Activated naive CD8-positive, alpha-beta T cell treated with anti-CD3 and anti-CD28 coated beads, Interleukin-2, amount 10 ng/mL, durations not matched to agents 7 days and 5 days (primary cell): ENCODE measurements around the gene CDC42BPB. TPM values are rescaled to one million over a fixed set of nuclear protein-coding genes. Genes with fewer than 3 reads are reported as not detected.

ENCODE experiments used
- ATAC-seq: fragments of 150-1000 bp; cut with Tn5 transposase; one replicate; pipeline ENCODE4 v1.10.0; 2021; ENCODE audit warnings: low read depth, moderate library complexity
- POLR2A ChIA-PET: fragments of 350-600 bp; sonication (Branson Sonifier 250); formaldehyde crosslinking; loops from one replicate; lab custom pipeline; 2021; ENCODE audit warnings: antibody characterized with exemption; lab: Charles Lee
- DNase-seq: peaks from one replicate; pipeline ENCODE4 v3.0.0; 2021
- H3K27ac Mint-ChIP-seq: one replicate; pipeline ENCODE4 v1.8.0; 2022; ENCODE audit warnings: mild to moderate bottlenecking, mixed read lengths
- H3K27me3 Mint-ChIP-seq: one replicate; pipeline ENCODE4 v1.8.0; 2022; ENCODE audit warnings: mild to moderate bottlenecking, moderate library complexity, mixed read lengths
- H3K36me3 Mint-ChIP-seq: one replicate; pipeline ENCODE4 v1.8.0; 2021; ENCODE audit warnings: mild to moderate bottlenecking, mixed read lengths
- H3K4me1 Mint-ChIP-seq: one replicate; pipeline ENCODE4 v1.8.0; 2021; ENCODE audit warnings: mixed read lengths
- H3K4me3 Mint-ChIP-seq: one replicate; pipeline ENCODE4 v1.8.0; 2022; ENCODE audit warnings: mild to moderate bottlenecking, moderate library complexity, mixed read lengths
- H3K9me3 Mint-ChIP-seq: one replicate; pipeline ENCODE4 v1.8.0; 2021; ENCODE audit warnings: mixed read lengths
- total RNA-seq, 2 experiments: library from RNA; stranded (reverse); gene quantifications; one replicate each; pipeline ENCODE4 v1.2.3, GENCODE V29; 2021

Gene CDC42BPB
- total RNA-seq, 2 experiments from 2014 or later, result 1.1 TPM

DNA sequence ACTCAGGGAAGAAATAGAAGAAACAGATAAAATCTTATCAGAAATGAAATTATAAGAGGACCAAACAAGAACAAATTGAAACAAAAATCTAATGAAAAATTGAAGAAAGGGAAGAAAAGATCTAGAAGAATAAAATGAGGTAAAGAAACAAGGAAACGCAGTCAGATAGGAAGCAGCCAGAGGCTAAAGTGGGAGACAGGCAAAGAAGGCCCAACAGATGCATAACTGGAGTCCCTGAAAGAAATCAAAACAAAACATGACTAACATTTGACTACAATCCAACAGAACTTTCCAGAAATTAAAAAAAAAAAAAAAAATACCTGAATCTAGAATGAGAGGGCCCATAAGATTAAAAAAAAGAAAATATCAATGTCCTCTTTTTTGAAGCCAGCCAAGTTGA, 69.3 kb downstream of the CDC42BPB start:
- POLR2A ChIA-PET, result no interaction called here
- no peaks in the 10 kb centered on the region for H3K4me1 Mint-ChIP-seq
- H3K36me3 Mint-ChIP-seq, result peaks cover 6% of the 10 kb centered on the region
- no peak overlapping the region for H3K4me3 Mint-ChIP-seq
- H3K27ac Mint-ChIP-seq, result no peak overlapping the region
- no peaks in the 10 kb centered on the region for H3K27me3 Mint-ChIP-seq
- DNase-seq (no peak), ATAC-seq (no peak)
- H3K9me3 Mint-ChIP-seq, result peaks cover 12% of the 10 kb centered on the region

DNA sequence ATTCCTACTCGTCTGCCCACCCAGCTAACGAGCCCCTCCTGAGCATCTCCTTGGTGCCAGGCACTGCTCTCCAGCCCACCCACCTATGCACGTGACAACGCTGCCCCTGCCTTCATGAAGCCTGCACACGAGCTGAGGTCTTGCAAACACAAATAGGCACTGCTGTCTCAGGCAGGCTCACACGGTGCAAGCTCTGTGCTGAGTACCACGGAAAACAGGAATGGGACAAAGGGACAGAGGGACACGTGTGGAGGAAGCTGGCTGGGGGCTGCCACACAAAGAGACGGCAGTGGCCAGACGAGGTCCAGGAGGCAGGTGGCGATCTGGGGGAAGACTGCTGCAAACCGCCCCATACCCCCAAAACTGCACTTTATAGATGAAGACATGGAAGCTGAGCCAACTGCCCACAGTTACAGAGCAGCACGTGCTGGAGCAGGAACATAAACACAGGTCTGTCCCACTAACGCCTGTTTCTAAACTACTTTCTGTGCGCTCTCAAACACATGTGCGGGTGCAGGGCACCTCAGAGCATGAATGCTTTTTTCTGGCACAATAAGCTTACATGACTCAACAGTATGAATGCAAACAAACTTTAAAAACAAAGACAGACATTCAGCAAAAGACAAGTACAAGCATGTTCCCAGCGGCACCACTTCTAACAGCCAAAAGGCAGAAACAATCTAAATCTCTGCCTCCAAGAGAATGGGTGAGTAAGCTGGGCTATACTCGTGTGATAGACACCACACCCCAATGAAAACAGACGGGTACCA, 70.4 kb downstream of the CDC42BPB start:
- peaks cover 6% of the 10 kb centered on the region for H3K36me3 Mint-ChIP-seq
- no peak for DNase-seq
- POLR2A ChIA-PET, result no interaction called here
- H3K27me3 Mint-ChIP-seq, result no peaks in the 10 kb centered on the region
- H3K9me3 Mint-ChIP-seq, result peaks cover 12% of the 10 kb centered on the region
- no peaks in the 10 kb centered on the region for H3K4me1 Mint-ChIP-seq
- ATAC-seq, result no peak
- H3K27ac Mint-ChIP-seq, result no peak overlapping the region
- no peak overlapping the region for H3K4me3 Mint-ChIP-seq

DNA sequence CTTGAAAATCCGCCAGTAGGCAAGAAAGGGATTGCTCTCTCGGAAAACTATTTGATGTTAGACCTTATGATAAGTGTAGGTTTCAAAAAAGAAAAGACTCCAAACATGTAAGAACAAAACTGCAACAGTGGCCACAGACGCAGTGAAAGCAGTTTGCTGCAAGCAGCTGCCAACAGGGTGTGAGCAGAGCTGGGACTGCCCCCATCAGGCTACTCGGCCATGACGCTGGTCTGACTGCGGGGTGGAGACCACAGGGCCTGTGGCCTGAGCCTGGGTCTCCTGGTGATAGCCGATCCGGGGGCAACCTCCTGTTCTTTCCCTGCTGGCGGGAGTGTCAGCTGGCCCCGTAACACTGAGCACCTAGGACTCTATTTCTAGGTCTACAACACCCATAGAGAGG, 71.7 kb downstream of the CDC42BPB start:
- no peaks in the 10 kb centered on the region for H3K27me3 Mint-ChIP-seq
- DNase-seq (no peak), ATAC-seq (no peak)
- H3K36me3 Mint-ChIP-seq, result peaks cover 6% of the 10 kb centered on the region
- no peaks in the 10 kb centered on the region for H3K4me1 Mint-ChIP-seq
- H3K4me3 Mint-ChIP-seq, result no peak overlapping the region
- no peak overlapping the region for H3K27ac Mint-ChIP-seq
- peaks cover 12% of the 10 kb centered on the region for H3K9me3 Mint-ChIP-seq
- POLR2A ChIA-PET, result no interaction called here

DNA sequence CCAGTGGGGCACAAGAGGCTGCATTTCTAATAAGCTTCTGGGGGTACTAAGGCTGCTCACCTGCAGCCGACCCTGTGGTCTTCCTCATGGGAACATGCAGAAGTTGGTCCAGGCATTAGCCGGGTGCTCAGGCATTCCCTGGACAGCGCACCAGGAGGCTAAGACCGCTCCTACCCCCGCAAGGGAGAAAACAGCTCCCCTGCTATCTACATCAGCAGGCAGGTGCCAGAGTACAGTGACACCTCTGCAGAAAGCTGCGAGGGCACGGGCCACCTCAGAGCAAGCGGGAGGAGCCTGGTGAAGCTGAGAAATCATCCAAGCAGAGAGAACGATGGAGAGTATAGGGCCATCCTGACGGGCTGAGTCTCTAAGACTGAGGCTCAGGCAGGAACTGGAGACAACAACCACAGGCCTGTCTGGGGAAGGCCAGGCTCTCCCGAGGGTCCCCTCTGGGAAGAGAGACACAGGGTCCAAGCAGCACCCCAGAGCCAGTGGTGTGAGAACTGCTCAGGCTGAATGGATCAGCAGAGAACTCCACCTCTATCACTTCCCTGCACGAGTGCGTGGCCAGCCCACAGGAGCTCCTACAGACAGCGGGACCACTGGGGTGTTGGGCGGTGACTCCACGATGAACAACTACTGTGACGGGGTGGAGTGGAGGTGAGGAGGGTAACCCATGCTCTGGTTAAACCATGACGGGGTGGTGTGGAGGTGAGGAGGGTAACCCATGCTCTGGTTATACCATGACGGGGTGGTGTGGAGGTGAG, 72.8 kb downstream of the CDC42BPB start:
- H3K4me3 Mint-ChIP-seq, result no peak overlapping the region
- no peaks in the 10 kb centered on the region for H3K4me1 Mint-ChIP-seq
- peaks cover 12% of the 10 kb centered on the region for H3K9me3 Mint-ChIP-seq
- POLR2A ChIA-PET, result no interaction called here
- ATAC-seq (no peak), DNase-seq (no peak)
- no peak overlapping the region for H3K27ac Mint-ChIP-seq
- no peaks in the 10 kb centered on the region for H3K27me3 Mint-ChIP-seq
- H3K36me3 Mint-ChIP-seq, result peaks cover 6% of the 10 kb centered on the region

DNA sequence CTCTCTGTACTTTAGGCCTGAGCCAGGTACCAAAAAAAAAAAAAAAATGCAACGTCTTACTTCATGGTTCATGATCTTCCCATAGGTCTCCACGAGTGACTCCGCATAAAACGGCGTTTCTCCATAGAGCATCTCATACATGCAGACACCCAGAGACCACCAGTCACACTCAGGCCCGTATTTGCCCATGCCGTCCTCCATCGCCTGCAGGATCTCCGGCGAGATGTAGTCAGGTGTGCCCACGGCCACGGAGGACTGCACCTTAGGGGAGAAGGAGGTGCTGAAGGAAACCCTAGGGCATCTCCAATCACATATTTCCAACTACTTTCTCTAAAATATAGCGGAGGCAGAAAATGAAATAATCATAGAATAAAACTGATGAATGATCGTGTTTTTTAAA, 73.9 kb downstream of the CDC42BPB start:
- H3K27ac Mint-ChIP-seq, result no peak overlapping the region
- H3K4me1 Mint-ChIP-seq, result no peaks in the 10 kb centered on the region
- peaks cover 11% of the 10 kb centered on the region for H3K9me3 Mint-ChIP-seq
- POLR2A ChIA-PET, result no interaction called here
- DNase-seq, result no peak
- H3K4me3 Mint-ChIP-seq, result no peak overlapping the region
- H3K27me3 Mint-ChIP-seq, result no peaks in the 10 kb centered on the region
- peaks cover 5% of the 10 kb centered on the region for H3K36me3 Mint-ChIP-seq
- no peak for ATAC-seq

DNA sequence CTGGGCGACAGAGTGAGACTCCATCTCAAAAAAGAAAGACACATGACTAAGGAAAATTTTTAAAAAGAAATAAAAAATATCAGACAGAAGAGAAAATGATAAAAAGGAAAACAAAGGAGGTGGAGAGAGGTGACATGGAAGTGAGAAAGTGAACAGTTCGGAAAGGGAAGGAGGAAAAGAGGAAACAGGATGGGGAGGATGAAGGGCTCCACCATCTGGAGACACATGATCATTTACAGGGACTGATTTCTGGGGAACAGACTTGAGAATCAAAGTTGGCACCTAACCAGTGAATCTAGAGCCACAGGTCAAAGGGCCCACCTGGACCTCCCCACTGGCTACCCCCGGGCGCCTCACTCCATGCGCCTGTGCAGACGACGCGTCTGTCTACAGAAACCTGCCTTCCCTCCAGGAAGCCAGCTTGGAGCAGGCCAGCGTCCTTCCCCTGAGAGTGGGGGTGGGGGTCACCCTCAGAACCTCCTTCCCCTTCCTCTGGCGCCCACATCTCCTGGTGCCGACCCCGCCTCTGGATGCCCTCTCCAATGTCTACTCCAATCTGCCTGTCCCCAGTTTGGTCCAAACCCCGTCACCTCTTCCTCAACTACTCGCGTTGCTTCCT, 74.4 kb downstream of the CDC42BPB start:
- H3K36me3 Mint-ChIP-seq, result peaks cover 2% of the 10 kb centered on the region
- no peak overlapping the region for H3K4me3 Mint-ChIP-seq
- DNase-seq (no peak), ATAC-seq (no peak)
- no peaks in the 10 kb centered on the region for H3K27me3 Mint-ChIP-seq
- H3K4me1 Mint-ChIP-seq, result no peaks in the 10 kb centered on the region
- POLR2A ChIA-PET, result no interaction called here
- H3K27ac Mint-ChIP-seq, result no peak overlapping the region
- peaks cover 8% of the 10 kb centered on the region for H3K9me3 Mint-ChIP-seq

DNA sequence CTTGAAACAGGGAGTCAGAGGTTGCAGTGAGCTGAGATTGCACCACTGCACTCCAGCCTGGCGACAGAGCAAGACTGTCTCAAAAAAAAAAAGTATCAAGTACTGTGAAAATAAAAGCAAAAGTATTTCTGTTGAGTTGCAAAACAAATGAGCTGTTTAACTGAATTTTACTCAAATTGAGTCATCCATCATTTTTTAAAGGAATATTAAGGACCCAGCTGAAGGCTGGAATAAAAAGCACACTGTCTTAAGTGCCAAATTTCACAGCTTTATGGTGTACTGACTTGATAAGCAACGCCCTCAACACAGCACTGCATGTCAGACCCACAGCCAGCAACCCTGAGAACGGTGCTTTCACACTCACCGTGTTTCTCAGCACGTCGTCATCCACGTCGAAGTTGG, 76.9 kb downstream of the CDC42BPB start:
- POLR2A ChIA-PET, result no interaction called here
- Mint-ChIP-seq H3K27me3 (no peaks in the 10 kb centered on the region), H3K36me3 (no peaks in the 10 kb centered on the region), H3K27ac (no peak overlapping the region), H3K4me1 (no peaks in the 10 kb centered on the region), H3K9me3 (no peaks in the 10 kb centered on the region), H3K4me3 (no peak overlapping the region)
- DNase-seq, result no peak
- no peak for ATAC-seq

DNA sequence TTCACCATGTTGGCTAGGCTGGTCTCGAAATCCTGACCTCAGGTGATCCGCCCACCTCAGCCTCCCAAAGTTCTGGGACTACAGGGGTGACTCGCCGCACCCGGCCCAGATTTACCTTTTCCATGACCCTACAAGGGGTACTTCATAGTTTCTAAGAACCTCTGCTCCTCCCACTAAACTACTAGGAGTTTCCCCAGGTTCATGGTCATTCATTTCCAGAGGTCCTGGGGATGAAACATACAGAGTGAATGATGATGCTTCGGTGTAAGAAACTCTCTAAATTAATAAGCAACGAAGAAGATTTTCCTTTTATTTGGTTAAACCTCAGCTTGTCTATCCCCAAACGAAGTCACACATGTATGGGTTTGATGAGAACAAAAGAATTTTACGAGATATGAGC, 77.9 kb downstream of the CDC42BPB start:
- Mint-ChIP-seq H3K27me3 (no peaks in the 10 kb centered on the region), H3K27ac (no peak overlapping the region), H3K36me3 (no peaks in the 10 kb centered on the region), H3K4me3 (no peak overlapping the region), H3K4me1 (no peaks in the 10 kb centered on the region), H3K9me3 (no peaks in the 10 kb centered on the region)
- ATAC-seq (no peak), DNase-seq (no peak)
- POLR2A ChIA-PET, result no interaction called here

DNA sequence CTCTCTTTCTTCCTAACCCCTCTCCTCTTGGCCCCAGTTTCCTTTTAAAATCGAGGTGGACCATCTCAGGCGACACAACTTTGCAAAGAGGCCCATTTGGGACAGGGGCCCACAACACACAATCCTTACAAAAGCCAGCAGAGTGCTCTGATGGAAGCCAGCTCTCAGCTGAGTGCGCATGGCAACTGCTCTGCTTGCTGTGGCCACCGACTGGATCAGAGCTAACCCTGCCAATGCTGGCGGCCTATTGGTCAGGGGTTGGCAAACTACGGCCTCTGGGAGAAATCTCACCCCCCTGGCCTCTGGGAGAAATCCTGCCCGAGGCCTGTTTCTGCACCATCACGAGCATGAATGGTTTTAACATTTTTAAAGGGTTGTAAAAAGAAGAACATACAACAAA, 79.9 kb downstream of the CDC42BPB start:
- H3K27ac Mint-ChIP-seq, result no peak overlapping the region
- POLR2A ChIA-PET, result no interaction called here
- no peak for DNase-seq
- H3K4me1 Mint-ChIP-seq, result no peaks in the 10 kb centered on the region
- no peaks in the 10 kb centered on the region for H3K27me3 Mint-ChIP-seq
- H3K4me3 Mint-ChIP-seq, result no peak overlapping the region
- no peaks in the 10 kb centered on the region for H3K9me3 Mint-ChIP-seq
- ATAC-seq, result no peak
- H3K36me3 Mint-ChIP-seq, result no peaks in the 10 kb centered on the region

DNA sequence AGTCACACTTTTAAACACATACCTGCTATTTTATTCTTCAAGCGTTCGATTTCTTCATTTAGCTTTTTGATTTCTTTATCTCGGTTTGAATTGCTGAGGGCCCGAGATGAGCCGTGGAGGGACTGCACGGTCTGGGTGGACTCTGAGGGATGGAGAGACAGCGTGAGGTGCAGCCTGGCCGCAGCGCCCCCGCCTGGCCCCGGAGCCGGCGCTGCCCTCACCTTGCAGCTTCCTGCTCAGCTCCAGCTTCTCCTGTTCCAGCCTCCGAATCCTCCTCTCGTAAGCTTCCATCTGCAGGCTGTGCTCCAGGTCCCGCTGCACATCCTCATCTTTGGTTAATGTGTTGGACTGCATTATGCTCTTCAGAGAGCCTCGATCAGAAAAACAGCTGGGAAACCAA, 81.7 kb downstream of the CDC42BPB start:
- DNase-seq (no peak), ATAC-seq (no peak)
- no peak overlapping the region for H3K27ac Mint-ChIP-seq
- no peaks in the 10 kb centered on the region for H3K27me3 Mint-ChIP-seq
- no peaks in the 10 kb centered on the region for H3K4me1 Mint-ChIP-seq
- no peaks in the 10 kb centered on the region for H3K36me3 Mint-ChIP-seq
- H3K4me3 Mint-ChIP-seq, result no peak overlapping the region
- no peaks in the 10 kb centered on the region for H3K9me3 Mint-ChIP-seq
- POLR2A ChIA-PET, result no interaction called here

DNA sequence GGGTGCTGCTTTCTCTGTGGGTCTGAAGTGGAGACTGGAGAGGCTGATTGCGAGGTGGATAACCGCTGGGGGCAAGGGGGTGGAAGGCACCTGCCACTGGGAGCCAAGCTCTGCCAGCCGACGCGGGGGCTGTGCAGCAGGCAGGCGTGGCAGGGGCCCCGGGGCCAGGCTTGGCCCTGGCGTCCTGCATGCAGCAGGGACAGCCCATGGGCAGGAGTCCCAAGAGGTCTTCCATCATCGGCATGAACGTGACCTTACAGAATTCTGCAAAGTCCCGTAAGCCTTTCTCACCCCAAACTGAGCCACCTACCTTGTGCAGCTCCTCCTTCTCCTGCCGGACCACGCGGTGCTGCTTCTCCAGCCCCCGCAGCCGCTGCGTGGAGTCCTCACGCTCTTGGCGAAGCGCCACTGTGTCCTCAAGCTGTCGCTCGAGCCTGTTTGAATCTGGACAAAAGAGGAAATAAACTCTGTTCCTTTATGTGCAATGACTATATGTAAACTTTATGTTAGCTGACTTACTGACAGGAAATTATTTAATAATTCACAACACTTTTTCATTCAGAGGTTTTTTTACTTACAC, 83.6 kb downstream of the CDC42BPB start:
- POLR2A ChIA-PET, result no interaction called here
- Mint-ChIP-seq H3K4me1 (no peaks in the 10 kb centered on the region), H3K4me3 (no peak overlapping the region)

DNA sequence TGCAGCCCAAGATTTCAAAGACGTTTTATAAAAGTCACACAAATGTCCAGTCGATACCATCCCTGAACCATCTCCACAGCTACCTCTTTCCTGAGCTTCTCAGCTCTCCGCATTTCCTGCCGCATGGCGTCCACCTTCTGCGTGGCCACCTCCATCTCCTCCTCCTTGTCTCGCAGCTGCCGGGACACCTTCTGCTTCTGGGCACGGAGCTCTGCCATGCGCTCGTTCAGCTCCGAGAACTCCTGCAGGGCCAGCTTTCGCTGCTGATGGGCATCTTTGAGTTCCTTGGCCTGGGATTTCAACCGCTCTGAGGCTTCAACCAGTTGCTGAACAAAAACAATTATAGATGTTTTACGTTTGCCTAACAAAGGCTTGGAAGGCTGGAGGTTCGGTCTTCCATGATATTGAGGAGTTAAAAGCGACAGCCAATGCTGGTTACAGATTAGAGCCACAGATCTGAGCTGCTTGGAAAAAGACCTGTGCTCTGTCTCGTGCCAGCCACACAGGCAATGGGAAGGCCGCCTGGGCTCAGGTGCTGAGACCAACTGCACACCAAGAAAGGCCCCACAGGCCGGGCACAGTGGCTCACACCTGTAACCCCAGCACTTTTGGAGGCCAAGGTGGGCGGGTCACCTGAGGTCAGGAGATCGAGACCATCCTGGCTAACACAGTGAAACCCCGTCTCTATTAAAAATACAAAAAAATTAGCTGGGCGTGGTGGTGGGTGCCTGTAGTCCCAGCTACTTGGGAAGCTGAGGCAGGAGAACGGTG, 85.3 kb downstream of the CDC42BPB start:
- H3K27me3 Mint-ChIP-seq, result no peaks in the 10 kb centered on the region
- ATAC-seq (no peak), DNase-seq (no peak)
- no peak overlapping the region for H3K4me3 Mint-ChIP-seq
- H3K27ac Mint-ChIP-seq, result no peak overlapping the region
- no peaks in the 10 kb centered on the region for H3K36me3 Mint-ChIP-seq
- POLR2A ChIA-PET, result no interaction called here
- no peaks in the 10 kb centered on the region for H3K4me1 Mint-ChIP-seq
- no peaks in the 10 kb centered on the region for H3K9me3 Mint-ChIP-seq

More for the DNA sequence above, 83.6 kb downstream of the CDC42BPB start:
- ATAC-seq, result no peak
- Mint-ChIP-seq H3K27me3 (no peaks in the 10 kb centered on the region), H3K27ac (no peak overlapping the region), H3K9me3 (no peaks in the 10 kb centered on the region), H3K36me3 (no peaks in the 10 kb centered on the region)
- DNase-seq, result no peak

DNA sequence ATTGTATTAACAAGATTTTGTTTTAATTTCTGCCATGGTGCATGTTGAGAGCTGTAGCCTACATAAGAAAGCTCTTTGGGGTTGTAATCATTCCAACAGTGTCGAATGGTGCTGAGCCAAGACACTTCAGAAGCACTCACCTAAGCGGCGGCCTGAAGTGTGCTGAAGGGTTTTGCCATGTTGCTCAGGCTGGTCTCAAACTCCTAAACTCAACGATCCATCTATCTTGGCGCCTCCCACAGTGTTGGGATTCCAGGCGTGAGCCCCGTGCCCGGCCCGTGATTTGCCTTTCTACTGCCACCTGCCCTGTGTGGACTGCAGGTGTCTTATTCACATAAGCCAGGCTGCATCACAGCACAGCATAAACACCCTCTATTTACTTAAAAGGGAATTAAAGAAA, 86.0 kb downstream of the CDC42BPB start:
- H3K36me3 Mint-ChIP-seq, result no peaks in the 10 kb centered on the region
- H3K27ac Mint-ChIP-seq, result no peak overlapping the region
- H3K9me3 Mint-ChIP-seq, result no peaks in the 10 kb centered on the region
- ATAC-seq, result no peak
- DNase-seq, result no peak
- no peaks in the 10 kb centered on the region for H3K4me1 Mint-ChIP-seq
- POLR2A ChIA-PET, result no interaction called here
- H3K4me3 Mint-ChIP-seq, result no peak overlapping the region
- no peaks in the 10 kb centered on the region for H3K27me3 Mint-ChIP-seq
